Measurements from ENCODE around the gene FAM120B.
A peak's percentile ranks its signal among the peaks of the same experiment; 100 is the strongest.

Gene FAM120B

DNA sequence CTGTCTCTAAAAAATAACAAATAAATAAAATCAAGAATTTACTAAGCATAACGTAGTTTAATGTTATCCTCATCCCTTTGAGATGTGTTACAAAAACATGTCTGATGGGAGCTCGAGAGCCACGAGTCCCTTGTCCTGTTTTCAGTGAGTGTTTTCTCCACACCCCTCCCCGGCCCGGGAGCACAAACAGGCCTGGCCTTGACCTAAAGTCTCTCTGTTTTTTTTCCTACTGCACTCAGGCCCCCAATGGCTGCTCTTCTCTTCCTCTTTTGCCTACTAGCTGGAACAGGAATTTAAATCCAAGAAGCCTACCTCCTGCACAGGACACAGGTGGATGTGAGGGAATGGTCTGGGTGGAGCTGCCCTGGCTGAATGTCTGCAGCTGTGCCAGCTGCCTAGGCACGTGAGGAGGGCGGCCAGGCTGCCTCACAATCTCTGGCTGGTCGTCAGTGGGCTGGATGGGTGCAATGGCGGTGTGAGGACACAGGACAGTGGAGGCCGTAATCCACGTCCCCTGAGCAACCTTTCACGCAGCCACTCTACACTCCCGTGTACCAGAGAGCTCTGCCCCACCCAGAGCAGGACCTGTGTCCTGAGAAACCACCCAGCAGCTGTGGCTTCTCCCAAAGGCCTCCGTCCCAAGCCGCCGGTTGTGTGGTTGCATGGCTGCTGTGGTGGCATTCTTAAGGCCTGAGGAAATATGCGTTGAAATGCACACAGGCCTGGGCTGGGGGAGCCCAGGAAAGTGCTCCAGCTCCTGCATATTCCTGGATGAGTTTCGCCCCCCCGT is 117.5 kb downstream of the FAM120B start:
- TF ChIP-seq POLR2A (IDR thresholded peaks at IDR 0.05; ENCODE audit: low read depth, low read length), result no peak
- no peak for TF ChIP-seq TAF1 (IDR thresholded peaks at IDR 0.05; ENCODE audit: borderline replicate concordance, low read depth, low read length)
- TF ChIP-seq POLR2AphosphoS5 (IDR thresholded peaks at IDR 0.05; ENCODE audit: low read depth, low read length), result no peak
- no peak for DNase-seq (ENCODE audit: insufficient read length)
- FAIRE-seq, result no peak

DNA sequence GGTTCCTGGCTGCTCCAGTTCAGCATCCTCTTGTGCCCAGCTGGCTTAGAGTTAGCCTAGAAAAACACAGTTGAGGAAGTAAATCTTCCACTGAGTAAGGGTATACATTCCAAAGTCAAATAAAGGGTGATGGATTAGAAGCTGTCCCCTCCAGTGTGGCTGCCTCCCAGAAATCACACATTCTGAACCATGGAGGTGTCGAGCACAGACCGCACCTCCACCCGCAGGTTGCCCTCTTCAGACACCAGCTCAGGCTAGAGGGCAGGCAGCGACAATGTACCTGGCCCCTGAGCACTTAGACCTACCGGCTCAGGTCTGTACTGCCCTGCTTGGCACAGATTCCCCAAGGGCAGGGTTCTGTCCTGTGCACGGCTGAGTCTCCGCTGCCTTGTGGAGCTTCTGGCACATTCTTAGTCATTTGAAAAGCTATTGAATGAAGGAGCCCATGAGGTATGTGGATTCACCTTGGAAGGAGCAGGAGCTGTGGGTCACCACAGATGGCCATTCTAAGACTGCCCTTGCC is 118.1 kb downstream of the FAM120B start:
- TF ChIP-seq TAF1 (IDR thresholded peaks at IDR 0.05; ENCODE audit: borderline replicate concordance, low read depth, low read length) (no peak), POLR2A (IDR thresholded peaks at IDR 0.05; ENCODE audit: low read depth, low read length) (no peak), POLR2AphosphoS5 (IDR thresholded peaks at IDR 0.05; ENCODE audit: low read depth, low read length) (no peak)
- DNase-seq (ENCODE audit: insufficient read length) (no peak), FAIRE-seq (no peak)

DNA sequence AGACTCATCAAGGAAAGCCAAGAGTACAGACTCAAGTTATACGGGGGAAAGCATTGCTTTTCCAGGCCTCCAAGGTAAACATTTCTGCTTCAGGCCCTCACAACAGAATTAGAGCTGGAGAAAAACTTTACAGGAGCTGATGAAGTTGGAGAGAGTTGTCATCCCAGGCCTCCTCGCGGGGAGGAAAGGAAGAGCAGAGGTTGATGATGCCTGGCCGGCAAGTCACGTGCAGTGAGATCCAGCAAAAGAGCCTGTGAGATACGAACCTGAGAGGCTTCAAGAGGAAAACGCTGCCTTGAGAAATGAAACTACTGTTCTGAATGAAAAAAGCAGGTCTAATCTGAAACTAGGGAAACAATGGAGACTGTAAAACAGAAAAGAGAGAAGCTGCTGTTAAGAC is 122.9 kb downstream of the FAM120B start:
- DNase-seq (ENCODE audit: insufficient read length) (no peak), FAIRE-seq (no peak)

DNA sequence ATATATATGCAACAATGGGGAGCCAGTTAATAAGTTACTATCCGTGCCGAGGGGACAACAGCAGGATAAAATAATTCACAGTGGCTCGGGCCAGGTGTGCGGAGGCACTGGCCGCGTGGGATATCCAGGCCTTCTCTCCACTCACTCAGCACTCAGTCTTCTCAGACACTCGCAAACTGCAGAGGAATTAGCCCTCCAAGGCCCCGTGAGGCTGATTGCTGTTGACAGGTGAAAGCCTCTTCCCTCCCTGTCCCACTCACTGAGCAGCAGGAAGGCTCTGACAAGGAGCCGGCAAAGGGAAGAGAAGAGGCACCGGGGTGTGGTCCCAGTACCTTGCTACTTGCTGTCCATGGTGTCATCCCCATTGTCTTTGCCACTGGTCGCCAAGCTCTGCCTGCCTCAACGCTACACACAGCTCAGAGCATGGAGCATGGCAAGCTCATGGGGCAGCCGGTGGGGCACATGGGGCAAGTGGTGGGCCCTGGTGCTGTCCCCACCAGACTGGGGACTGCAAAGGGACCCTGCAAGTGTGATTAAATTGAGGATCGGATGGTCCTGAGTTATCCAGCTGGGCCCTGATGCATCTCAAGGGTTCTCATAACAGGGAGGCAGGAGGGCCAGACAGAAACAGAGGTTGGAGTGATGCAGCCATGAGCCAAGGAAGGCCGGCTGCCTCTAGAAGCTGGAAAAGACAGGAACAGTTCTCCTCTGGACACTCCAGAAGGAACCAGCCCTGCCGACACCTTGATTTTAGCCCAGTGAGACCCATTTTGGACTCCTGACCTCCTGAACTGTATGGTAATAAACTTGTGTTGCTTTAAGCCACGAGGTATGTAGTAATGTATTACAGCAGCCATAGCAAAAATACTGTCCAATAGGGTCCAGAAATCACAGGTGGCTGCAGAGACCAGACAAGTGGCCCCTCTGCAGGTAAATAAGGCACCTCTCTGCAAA is 126.9 kb downstream of the FAM120B start:
- TF ChIP-seq POLR2A (IDR thresholded peaks at IDR 0.05; ENCODE audit: low read depth, low read length) (no peak), TAF1 (IDR thresholded peaks at IDR 0.05; ENCODE audit: borderline replicate concordance, low read depth, low read length) (no peak), POLR2AphosphoS5 (IDR thresholded peaks at IDR 0.05; ENCODE audit: low read depth, low read length) (no peak)
- no peak for DNase-seq (ENCODE audit: insufficient read length)
- FAIRE-seq, result no peak

More for the DNA sequence above, 122.9 kb downstream of the FAM120B start:
- TF ChIP-seq POLR2A (IDR thresholded peaks at IDR 0.05; ENCODE audit: low read depth, low read length), result no peak
- TF ChIP-seq TAF1 (IDR thresholded peaks at IDR 0.05; ENCODE audit: borderline replicate concordance, low read depth, low read length), result no peak
- TF ChIP-seq POLR2AphosphoS5 (IDR thresholded peaks at IDR 0.05; ENCODE audit: low read depth, low read length), result no peak

DNA sequence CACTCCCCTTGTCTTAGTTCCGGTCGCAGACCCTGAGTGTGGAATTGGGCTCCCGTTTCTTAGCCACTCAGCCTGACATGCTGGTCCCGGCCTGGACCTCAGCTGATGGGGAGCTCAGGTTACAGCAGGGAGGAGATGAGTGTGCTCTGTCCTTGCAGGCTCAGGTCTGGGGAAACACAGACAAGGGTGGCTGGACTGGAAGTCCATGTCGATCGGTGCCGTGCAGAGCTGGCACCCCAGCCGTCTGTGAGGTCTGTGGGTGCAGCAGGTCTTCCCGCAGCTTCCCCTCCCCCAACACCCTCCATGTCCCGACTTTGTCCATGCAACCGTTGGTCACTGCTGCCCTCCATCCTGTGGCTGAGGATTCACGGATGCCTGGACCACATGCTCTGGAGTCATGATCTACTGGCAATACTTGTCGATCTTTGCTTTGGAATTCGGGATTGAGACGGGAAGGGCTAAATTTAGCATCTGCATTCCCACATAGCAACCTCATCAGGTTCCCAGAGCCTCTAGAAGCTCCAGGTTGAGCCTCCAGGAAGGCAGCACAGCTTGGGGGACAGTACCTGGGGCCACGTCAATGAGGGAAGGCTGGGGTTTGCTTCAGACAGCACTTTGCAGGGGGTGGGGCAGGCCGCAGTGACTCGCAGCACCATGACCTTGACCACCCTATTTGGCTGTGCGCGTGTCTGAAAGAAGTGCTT is 127.7 kb downstream of the FAM120B start:
- FAIRE-seq, result no peak
- TF ChIP-seq POLR2A (IDR thresholded peaks at IDR 0.05; ENCODE audit: low read depth, low read length) (no peak), POLR2AphosphoS5 (IDR thresholded peaks at IDR 0.05; ENCODE audit: low read depth, low read length) (no peak), TAF1 (IDR thresholded peaks at IDR 0.05; ENCODE audit: borderline replicate concordance, low read depth, low read length) (no peak)
- no peak for DNase-seq (ENCODE audit: insufficient read length)

DNA sequence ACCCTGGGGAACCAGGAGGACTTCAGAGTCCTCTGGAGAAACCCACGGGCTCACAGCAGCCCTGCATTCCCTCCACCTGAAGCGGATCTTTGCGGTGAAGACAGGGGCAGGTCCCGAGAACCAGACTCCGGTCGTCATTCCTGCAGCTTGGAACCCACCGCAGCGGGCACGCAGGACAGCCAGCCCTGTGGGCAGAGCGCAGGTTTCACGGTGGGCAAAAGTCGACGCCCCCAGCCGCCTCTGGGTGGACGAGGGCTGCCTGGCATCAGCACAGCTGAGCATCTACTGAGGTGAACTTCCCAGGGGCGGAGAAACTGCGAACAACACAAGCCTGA is 128.2 kb downstream of the FAM120B start:
- no peak for TF ChIP-seq POLR2AphosphoS5 (IDR thresholded peaks at IDR 0.05; ENCODE audit: low read depth, low read length)
- no peak for TF ChIP-seq TAF1 (IDR thresholded peaks at IDR 0.05; ENCODE audit: borderline replicate concordance, low read depth, low read length)
- TF ChIP-seq POLR2A (IDR thresholded peaks at IDR 0.05; ENCODE audit: low read depth, low read length), result no peak
- no peak for DNase-seq (ENCODE audit: insufficient read length)
- no peak for FAIRE-seq

DNA sequence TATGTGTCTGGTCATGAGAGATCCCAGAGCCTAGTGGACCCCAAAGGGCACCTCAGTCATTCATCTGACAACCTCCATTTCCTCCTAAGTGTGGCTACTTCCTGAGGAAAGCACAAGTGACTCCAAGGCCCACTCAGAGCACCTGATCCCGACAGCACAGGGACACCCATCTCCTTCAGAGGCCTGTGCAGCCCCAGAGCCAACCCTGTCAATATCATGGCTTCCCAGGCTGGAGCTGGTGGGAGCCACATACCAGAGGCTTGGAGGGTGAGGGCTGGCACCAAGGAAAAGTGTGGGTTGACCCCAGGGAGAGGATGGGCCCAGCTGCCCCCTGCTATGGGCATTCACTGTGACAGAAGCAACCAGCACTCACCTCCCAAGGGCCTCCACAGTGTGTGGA is 129.2 kb downstream of the FAM120B start:
- FAIRE-seq, result no peak
- TF ChIP-seq POLR2AphosphoS5 (IDR thresholded peaks at IDR 0.05; ENCODE audit: low read depth, low read length) (no peak), POLR2A (IDR thresholded peaks at IDR 0.05; ENCODE audit: low read depth, low read length) (no peak), TAF1 (IDR thresholded peaks at IDR 0.05; ENCODE audit: borderline replicate concordance, low read depth, low read length) (no peak)
- DNase-seq (ENCODE audit: insufficient read length), result no peak

DNA sequence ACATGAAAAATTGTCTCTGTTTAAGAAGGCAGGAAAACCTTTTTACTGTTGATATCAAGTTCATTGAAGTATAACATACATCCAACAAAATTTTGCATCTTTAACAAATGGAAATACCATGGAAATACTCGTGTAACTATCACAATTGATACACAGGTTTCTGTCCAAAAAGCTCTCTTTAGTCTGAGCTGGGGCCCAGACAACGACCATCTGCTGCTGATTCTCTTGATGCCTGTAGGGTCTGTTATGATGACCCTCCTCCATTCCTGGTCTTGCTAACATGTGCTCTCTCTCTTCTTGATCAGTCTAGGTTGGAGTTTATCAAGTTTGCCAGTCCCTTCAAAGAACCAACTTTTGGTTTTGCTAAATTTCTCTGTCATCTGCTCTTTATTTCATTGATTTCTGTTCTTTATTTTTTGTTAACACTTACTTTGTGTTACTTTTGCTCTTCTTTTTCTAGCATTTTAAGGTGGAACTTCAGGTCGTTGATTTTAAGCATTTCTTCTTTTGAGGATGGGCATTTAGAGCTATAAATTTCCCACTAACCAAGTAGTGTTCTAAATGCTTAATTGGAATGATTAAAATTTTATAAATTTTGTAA is 129.8 kb downstream of the FAM120B start:
- FAIRE-seq (no peak), DNase-seq (ENCODE audit: insufficient read length) (no peak)
- TF ChIP-seq TAF1 (IDR thresholded peaks at IDR 0.05; ENCODE audit: borderline replicate concordance, low read depth, low read length) (no peak), POLR2AphosphoS5 (IDR thresholded peaks at IDR 0.05; ENCODE audit: low read depth, low read length) (no peak), POLR2A (IDR thresholded peaks at IDR 0.05; ENCODE audit: low read depth, low read length) (no peak)

DNA sequence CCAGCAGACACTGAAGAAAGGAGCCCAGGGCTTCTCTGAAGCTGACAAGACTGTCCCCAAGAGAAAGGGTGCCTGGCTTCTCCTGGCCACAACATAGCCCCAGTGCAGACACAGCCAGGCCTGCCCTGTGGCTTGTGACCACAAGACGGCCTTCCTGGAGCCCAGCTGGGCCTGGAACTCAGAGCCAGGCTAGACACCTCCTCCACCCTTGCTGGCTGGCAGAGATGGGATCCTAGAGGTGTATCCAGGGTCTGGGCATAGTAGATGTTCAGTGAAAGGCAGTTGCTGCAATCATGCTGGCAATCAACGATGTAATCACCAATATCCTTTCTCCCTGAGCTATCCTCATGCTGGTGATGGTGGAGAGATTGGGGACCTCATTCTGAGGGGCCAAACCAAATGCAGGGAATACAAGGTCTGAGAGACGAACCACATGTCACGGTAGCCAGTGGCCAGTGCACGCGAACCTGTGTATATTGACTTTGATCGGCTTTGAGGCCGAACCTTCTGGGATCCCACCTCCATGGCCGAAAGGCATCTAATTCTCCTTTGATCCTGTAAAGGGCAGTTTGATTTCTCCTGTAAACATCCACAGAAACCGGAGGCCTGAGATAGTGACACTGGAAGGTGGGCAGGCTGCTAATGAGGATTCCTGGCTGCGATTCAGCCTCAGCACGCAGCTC is 131.3 kb downstream of the FAM120B start:
- no peak for TF ChIP-seq TAF1 (IDR thresholded peaks at IDR 0.05; ENCODE audit: borderline replicate concordance, low read depth, low read length)
- TF ChIP-seq POLR2AphosphoS5 (IDR thresholded peaks at IDR 0.05; ENCODE audit: low read depth, low read length), result no peak
- no peak for TF ChIP-seq POLR2A (IDR thresholded peaks at IDR 0.05; ENCODE audit: low read depth, low read length)
- FAIRE-seq (no peak), DNase-seq (ENCODE audit: insufficient read length) (no peak)

DNA sequence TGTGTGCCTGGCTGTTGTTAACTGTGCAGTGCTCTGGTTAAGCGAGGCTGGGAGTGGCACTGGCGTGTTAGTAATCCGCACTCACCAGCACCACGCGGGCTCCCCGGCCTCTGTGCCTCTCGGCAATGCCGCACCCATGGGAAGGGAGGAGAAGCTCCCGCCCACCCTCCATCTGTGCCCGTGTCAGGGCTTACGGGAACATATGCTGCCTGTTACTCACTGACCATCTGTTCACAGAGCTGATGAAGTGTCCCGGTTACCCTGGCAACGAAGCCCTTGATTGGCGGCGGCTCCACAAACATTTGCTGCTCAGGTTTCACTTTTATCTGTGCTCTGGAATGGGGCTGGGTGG is 131.8 kb downstream of the FAM120B start:
- DNase-seq (ENCODE audit: insufficient read length) (peak; percentile 46), FAIRE-seq (no peak)
- no peak for TF ChIP-seq POLR2AphosphoS5 (IDR thresholded peaks at IDR 0.05; ENCODE audit: low read depth, low read length)
- no peak for TF ChIP-seq POLR2A (IDR thresholded peaks at IDR 0.05; ENCODE audit: low read depth, low read length)
- no peak for TF ChIP-seq TAF1 (IDR thresholded peaks at IDR 0.05; ENCODE audit: borderline replicate concordance, low read depth, low read length)

Data from GM12892 (cell line).